Endothelial cell of umbilical vein (primary cell): ENCODE results near the gene HSF2. TPM values are rescaled to one million over a fixed set of nuclear protein-coding genes. Genes with fewer than 3 reads are reported as not detected.

ENCODE experiments used
- BruUV-seq: library from RNA; stranded (reverse); fragments of 400-500 nt; replicated peaks from 2 replicates; lab custom pipeline; 2021; lab: Mats Ljungman, UMichigan
- CTCF ChIA-PET: fragments of 300-600, 350-600 bp; sonication (Branson Sonifier 250); formaldehyde crosslinking; loops from one replicate; lab custom pipeline; 2021; ENCODE audit warnings: antibody characterized with exemption, inconsistent platforms; lab: Charles Lee
- POLR2A ChIA-PET: fragments of 300-600, 350-600 bp; sonication (Branson Sonifier 250); formaldehyde crosslinking; loops from one replicate; lab custom pipeline; 2021; ENCODE audit warnings: antibody characterized with exemption, inconsistent platforms; lab: Charles Lee
- DNase-seq: peaks from one replicate; pipeline ENCODE4 v3.0.0-alpha.2; 2011; ENCODE audit warnings: low read depth, low spot score
- FAIRE-seq: peaks from 2 replicates; lab custom pipeline; 2011; peaks lifted over from hg19 to GRCh38; lab: Jason Lieb, UNC
- H2AFZ ChIP-seq: 2 replicates; pipeline ENCODE4 v1.6.0; 2012; ENCODE audit warnings: low read depth, low read length, control low read depth, inconsistent platforms
- H3K27ac ChIP-seq: 2 replicates; pipeline ENCODE4 v1.5.1; 2011; ENCODE audit warnings: low read depth, mild to moderate bottlenecking, control low read depth, low read length, moderate library complexity; ENCODE audit not compliant: insufficient read depth
- H3K27me3 ChIP-seq, 2 experiments: 2 replicates each; pipeline versions ENCODE4 v1.6.0 to v1.6.1; 2011; ENCODE audit warnings: low read length in 2 of 2, mixed read lengths in 1 of 2; ENCODE audit not compliant: control insufficient read depth in 2 of 2, insufficient read depth in 2 of 2
- H3K36me3 ChIP-seq, 2 experiments: 2 replicates in 1 of 2; 3 replicates in 1 of 2; pipeline ENCODE4 v1.5.1; 2011; ENCODE audit warnings: low read length in 2 of 2, mild to moderate bottlenecking in 1 of 2, moderate library complexity in 1 of 2; ENCODE audit not compliant: control insufficient read depth in 2 of 2, insufficient read depth in 2 of 2; ENCODE audit errors: extremely low read depth in 1 of 2
- H3K4me1 ChIP-seq: 3 replicates; pipeline ENCODE4 v1.5.1; 2011; ENCODE audit warnings: mild to moderate bottlenecking, low read length; ENCODE audit not compliant: control insufficient read depth, insufficient read depth; ENCODE audit errors: extremely low read depth
- H3K4me2 ChIP-seq: 2 replicates; pipeline ENCODE4 v1.6.1; 2011; ENCODE audit warnings: low read length, control low read depth, mixed read lengths; ENCODE audit not compliant: insufficient read depth
- H3K4me3 ChIP-seq, 3 experiments: fragments of 200-600 bp in 1 of 3; sonication (generic), shearing (Covaris generic) in 1 of 3; replicated peaks in 1 of 3; 2 replicates each; pipeline ENCODE4 v1.5.1; 2011 to 2016; ENCODE audit warnings: control low read depth in 3 of 3, low read length in 3 of 3, mild to moderate bottlenecking in 2 of 3, inconsistent platforms in 1 of 3, low read depth in 1 of 3, moderate library complexity in 1 of 3; ENCODE audit not compliant: insufficient read depth in 1 of 3
- H3K79me2 ChIP-seq: 2 replicates; pipeline ENCODE4 v1.6.0; 2012; ENCODE audit warnings: low read length, inconsistent platforms; ENCODE audit not compliant: control insufficient read depth, insufficient read depth
- H3K9ac ChIP-seq: replicated peaks from 2 replicates; pipeline ENCODE3; 2011; ENCODE audit warnings: low read length, control low read depth; ENCODE audit not compliant: insufficient read depth; ENCODE audit errors: extremely low read depth
- H3K9me1 ChIP-seq: replicated peaks from 3 replicates; pipeline ENCODE4 v1.6.0; 2011; ENCODE audit warnings: mild to moderate bottlenecking, low read length; ENCODE audit not compliant: control insufficient read depth, insufficient read depth; ENCODE audit errors: extremely low read depth
- H3K9me3 ChIP-seq: replicated peaks from 2 replicates; pipeline ENCODE4 v1.5.1; 2012; ENCODE audit warnings: low read length, inconsistent platforms; ENCODE audit not compliant: control insufficient read depth, insufficient read depth
- H4K20me1 ChIP-seq: replicated peaks from 2 replicates; pipeline ENCODE3; 2011; ENCODE audit warnings: mild to moderate bottlenecking, low read length; ENCODE audit not compliant: control insufficient read depth, insufficient read depth; ENCODE audit errors: extremely low read depth
- EZH2 ChIP-seq: IDR thresholded peaks from 2 replicates; pipeline ENCODE4 v1.6.1; 2012; ENCODE audit warnings: borderline replicate concordance, low read depth, mild to moderate bottlenecking, moderate library complexity, low read length, inconsistent platforms; ENCODE audit not compliant: severe bottlenecking
- FOS ChIP-seq: IDR thresholded peaks from 2 replicates; pipeline ENCODE4 v1.6.1; 2011; ENCODE audit warnings: mild to moderate bottlenecking, low read length, moderate library complexity, borderline replicate concordance; ENCODE audit not compliant: insufficient read depth
- JUN ChIP-seq: IDR thresholded peaks from 2 replicates; pipeline ENCODE4 v1.6.1; 2011; ENCODE audit warnings: borderline replicate concordance, low read depth; ENCODE audit not compliant: insufficient read length, insufficient read depth
- MYC ChIP-seq: IDR thresholded peaks from one replicate; pipeline ENCODE4 v1.6.1; 2011; ENCODE audit warnings: mild to moderate bottlenecking, low read depth, low read length
- POLR2AphosphoS5 ChIP-seq: IDR thresholded peaks from 2 replicates; pipeline ENCODE4 v1.6.1; 2012; ENCODE audit warnings: low read depth, mild to moderate bottlenecking, control low read depth, low read length, moderate library complexity; ENCODE audit not compliant: insufficient read depth
- dilution Hi-C: fragments of 300-500 bp; cut with MboI; formaldehyde crosslinking; loops from one replicate; pipeline ENCODE4 v1.15.0; 2019; ENCODE audit warnings: low sequenced_read_pairs; ENCODE audit not compliant: extremely low pct_ligation_motif_present
- intact Hi-C: fragments of 100-400 bp; cut with micrococcal nuclease; formaldehyde crosslinking; loops from one replicate; pipeline ENCODE4 v1.10.0; 2022
- polyA plus RNA-seq, 4 experiments: library from polyadenylated mRNA; depleted of rRNA in 3 of 4; stranded (reverse) in 3 of 4; unstranded in 1 of 4; fragments of >200 nt; gene quantifications; 2 replicates each; pipeline versions ENCODE4 v1.2.1 to v1.2.3, GENCODE V29; 2011 to 2012; ENCODE audit warnings: missing spikeins in 1 of 4
- total RNA-seq: library from RNA; stranded (reverse); gene quantifications from 2 replicates; pipeline ENCODE4 v1.2.3, GENCODE V29; 2021
- TF ChIP-seq, protein P1 (sequence below), 2 donors: IDR thresholded peaks; 1 replicate in 1 of 2; 2 replicates in 1 of 2; pipeline ENCODE4 v1.5.1; 2011; ENCODE audit warnings: low read length in 2 of 2, mild to moderate bottlenecking in 2 of 2, moderate library complexity in 2 of 2, control low read depth in 1 of 2, inconsistent platforms in 1 of 2, low read depth in 1 of 2; ENCODE audit not compliant: insufficient read depth in 1 of 2; ENCODE audit errors: extremely low read depth in 1 of 2
- TF ChIP-seq, protein P2 (sequence below): IDR thresholded peaks from 2 replicates; pipeline ENCODE4 v1.6.1; 2011; ENCODE audit not compliant: insufficient read depth, insufficient read length

The HSF2 gene
- total and polyA plus RNA-seq, 2 donors (not counting 3 experiments of a cell fraction or from before 2014, with no cell fraction given): 8.0 to 13.3 TPM

DNA sequence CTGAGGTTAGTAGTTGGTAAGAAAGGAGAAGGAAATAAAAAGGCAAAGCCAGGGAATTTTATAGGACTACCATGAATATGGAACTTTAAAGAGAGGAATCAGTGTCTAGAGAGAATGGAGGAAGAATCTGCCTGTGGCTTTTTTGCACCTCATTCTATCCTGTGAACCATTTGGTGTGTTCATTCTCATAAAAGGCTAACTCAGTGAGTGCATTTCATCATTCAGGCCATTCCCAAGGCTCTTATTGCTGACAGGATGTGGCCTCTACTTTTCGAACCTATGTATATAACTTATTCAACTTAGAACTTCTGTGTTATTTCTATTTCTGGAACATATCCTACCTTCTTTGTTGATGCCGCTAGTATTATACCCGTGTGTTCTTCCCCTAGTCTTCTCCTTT lies 27.1 kb downstream of the HSF2 start:
- dilution Hi-C loops: no loop called here
- Histone ChIP-seq H4K20me1 (no peaks in the 10 kb centered on the region), H3K36me3 (peaks cover 0 to 4% of the 10 kb centered on the region in 2 experiments), H2AFZ (no peak overlapping the region), H3K4me1 (no peaks in the 10 kb centered on the region), H3K9me1 (no peaks in the 10 kb centered on the region), H3K9me3 (no peaks in the 10 kb centered on the region), H3K79me2 (no peaks in the 10 kb centered on the region), H3K4me2 (no peak overlapping the region), H3K9ac (no peak overlapping the region), H3K27me3 (no peaks in the 10 kb centered on the region), H3K4me3 (no peak overlapping the region), H3K27ac (no peak overlapping the region)
- ChIA-PET POLR2A (no interaction called here), CTCF (interaction anchor here (0.8 to 1.4 kb wide), 4 partner anchors 21 to 66 kb away, joined by 3 read pairs; partner anchors contain the start of gene HSF2)
- intact Hi-C loops: no loop called here
- FAIRE-seq: no peak
- no TSS peak for BruUV-seq
- DNase-seq: no peak
- TF ChIP-seq POLR2AphosphoS5: no peak
- TF ChIP-seq MYC: no peak
- TF ChIP-seq, protein P1, sequence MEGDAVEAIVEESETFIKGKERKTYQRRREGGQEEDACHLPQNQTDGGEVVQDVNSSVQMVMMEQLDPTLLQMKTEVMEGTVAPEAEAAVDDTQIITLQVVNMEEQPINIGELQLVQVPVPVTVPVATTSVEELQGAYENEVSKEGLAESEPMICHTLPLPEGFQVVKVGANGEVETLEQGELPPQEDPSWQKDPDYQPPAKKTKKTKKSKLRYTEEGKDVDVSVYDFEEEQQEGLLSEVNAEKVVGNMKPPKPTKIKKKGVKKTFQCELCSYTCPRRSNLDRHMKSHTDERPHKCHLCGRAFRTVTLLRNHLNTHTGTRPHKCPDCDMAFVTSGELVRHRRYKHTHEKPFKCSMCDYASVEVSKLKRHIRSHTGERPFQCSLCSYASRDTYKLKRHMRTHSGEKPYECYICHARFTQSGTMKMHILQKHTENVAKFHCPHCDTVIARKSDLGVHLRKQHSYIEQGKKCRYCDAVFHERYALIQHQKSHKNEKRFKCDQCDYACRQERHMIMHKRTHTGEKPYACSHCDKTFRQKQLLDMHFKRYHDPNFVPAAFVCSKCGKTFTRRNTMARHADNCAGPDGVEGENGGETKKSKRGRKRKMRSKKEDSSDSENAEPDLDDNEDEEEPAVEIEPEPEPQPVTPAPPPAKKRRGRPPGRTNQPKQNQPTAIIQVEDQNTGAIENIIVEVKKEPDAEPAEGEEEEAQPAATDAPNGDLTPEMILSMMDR (IDR thresholded peaks at IDR 0.05; ENCODE audit: extremely low read depth in 1 of 2, insufficient read depth in 1 of 2, low read depth in 1 of 2, low read length in 2 of 2): no peak
- TF ChIP-seq JUN: no peak
- TF ChIP-seq FOS: no peak
- TF ChIP-seq EZH2: no peak
- TF ChIP-seq, protein P2, sequence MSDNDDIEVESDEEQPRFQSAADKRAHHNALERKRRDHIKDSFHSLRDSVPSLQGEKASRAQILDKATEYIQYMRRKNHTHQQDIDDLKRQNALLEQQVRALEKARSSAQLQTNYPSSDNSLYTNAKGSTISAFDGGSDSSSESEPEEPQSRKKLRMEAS: no peak
